GM18870 (cell line): ENCODE results near the gene ASAP3.

Experiments
- ATAC-seq: cut with Tn5 transposase; IDR thresholded peaks from one replicate; pipeline ENCODE4 v1.9.1; 2021; ENCODE audit warnings: moderate library complexity; ENCODE audit not compliant: unreplicated experiment

ASAP3 gene

DNA sequence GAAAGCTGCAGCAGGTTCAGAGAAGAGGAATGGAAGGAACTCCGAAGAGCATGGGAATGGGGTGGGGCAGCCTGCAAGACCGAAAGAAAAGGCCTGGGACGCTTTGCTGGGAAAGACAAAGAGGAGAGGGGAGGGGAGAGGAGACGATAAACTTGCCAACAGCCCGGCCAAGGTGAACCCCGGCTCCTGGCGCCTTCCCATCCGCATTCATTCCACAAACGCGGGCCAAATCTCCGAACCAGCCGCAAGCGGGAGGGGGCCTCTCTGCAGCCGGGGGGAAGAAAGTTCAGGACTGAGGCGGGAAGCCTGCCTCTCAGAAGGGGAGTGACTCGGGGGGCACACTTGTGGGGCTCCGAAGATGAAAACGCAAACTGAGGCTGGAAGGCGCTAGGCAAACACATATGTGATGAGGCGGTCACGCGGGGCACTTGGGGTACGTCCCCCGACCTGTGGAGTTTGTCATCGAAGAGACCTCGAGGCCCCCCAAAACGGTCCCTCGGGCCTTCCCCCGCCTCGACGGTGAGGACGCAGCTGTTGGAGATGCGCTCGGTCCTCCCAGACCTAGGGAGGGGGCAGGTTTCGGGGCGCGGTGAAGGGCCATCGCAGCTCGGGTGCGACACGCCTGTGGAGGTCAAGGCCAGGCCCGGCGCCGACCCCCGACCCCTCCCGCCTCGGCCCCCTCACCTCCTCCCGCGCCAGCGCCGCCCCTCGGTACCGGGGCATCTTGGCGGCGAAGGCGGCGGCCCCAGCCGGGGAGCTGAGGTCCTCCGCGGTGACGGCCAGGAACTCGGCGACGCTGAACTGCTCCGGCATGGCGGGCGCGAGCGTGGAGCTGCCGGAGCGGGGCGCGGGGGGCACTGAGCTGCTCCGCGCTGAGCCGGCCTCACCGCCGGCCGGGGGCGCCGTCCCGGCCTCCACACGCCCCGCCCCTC lies at the start of gene ASAP3:
Gene ASAP3, minus strand, starts transcription at position 859 of the 932 bp plus-strand sequence. Its CDS starts 46 bp downstream, at position 813.
- ATAC-seq: no peak

GRCh38 chr1:23533246-23534023 lies 49.5 kb upstream of the ASAP3 start:
- no peak for ATAC-seq

DNA sequence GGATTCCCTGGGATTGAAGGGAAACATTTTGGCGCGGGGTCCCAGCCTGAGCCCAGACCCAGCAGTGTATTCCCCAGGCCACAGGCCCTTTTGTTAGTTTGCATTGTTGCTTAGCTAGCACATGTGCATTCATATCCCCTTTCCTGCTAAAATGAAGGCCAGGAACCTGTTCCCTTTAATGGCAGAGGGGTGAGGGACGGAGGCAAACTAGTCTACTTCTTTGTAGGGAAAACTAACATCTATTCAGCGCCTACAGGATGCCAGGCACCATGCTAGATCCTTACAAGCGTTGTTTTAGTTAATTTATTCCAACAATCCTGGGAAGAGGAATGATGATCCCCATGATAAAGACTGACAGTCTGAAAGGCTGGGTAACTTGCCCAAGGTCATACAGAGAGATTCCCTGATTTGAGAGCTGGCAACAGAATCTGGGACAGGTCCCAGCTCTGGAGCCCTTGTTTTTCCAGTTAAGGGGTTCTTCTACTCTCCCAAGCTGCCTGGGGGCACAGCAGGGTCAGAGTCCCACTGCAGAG lies 47.6 kb upstream of the ASAP3 start:
- no peak for ATAC-seq

- ATAC-seq: no peak
Measured at GRCh38 chr1:23530747-23531561, 47.0 kb upstream of the ASAP3 start, which contains the start of gene E2F2. Gene E2F2 (minus strand): TSS chr1:23531233. CDS start chr1:23530793, 440 bp downstream.

DNA sequence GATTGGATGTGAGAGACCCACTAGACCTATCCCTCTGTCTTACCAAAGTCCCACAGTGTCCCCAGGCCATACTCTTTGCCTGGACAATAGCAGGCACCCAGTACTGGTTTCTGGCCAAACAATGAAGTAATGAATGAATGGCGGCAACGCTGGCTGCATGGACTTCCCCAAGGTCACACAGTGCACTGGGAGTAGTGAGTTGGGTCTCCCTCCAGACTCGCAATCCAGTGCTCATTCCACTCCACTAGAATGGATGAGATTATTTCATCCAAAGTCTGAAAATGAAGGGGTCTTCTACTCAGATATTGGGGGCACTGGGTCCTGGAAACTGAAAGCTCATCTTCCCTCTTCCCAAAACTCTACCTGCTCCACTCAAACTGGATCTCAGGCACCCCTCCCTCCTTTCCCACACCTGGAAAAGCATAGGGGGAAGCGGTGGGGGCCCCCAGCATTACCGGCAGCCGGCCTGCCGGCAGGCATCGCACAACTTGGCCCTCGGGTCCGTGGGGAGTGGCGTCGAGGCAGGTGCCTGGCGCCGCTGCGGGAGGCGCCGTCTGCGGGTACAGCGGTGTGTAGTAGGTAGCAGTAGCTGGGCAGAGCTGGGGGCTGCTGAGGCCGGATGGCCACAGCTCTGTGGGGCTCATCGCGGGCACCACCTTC lies 46.2 kb upstream of the ASAP3 start:
- ATAC-seq: no peak

DNA sequence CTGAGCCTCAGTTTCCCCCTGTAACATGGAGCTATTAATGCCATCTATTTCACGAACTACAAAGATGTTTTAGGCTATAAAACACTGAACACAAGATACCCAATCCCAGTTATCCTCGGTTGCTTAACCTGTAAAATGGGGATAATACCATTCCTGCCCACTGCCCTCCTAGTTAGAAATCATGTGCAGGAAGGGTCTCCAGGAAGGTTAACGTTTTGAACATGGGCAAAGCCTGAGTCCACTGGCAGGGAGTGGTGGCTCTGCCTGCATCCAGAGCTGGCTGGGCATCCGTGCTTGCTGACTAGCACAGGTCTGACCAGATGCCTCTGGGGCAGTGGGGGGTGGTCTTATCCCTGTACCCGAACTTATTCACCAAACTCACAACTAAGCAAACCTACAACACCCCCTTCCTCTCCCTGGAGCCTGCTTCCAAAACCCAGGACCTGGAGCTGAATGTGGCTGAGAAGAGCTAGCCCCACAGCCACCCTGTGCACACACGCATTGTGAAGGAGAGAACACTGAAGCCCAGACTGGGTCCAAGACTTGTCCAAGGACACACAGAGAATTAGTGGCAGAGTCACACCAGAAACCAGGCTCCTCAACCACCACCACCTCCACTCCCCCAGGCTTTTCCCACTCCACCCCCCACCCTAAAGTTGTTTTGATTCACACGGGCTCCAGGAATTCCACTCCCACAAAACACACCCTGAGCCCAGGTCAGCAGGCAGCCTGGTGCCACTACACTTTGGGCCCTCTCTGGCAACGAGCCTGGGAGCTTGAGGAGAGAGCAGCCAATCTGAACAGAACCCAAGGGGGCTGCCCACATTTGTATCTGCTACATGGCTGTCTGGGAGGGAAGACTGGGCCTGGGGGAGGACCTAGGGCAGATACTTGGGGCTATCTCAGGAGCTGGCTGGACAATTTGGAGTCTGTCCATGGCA lies 45.4 kb upstream of the ASAP3 start:
- ATAC-seq: no peak

DNA sequence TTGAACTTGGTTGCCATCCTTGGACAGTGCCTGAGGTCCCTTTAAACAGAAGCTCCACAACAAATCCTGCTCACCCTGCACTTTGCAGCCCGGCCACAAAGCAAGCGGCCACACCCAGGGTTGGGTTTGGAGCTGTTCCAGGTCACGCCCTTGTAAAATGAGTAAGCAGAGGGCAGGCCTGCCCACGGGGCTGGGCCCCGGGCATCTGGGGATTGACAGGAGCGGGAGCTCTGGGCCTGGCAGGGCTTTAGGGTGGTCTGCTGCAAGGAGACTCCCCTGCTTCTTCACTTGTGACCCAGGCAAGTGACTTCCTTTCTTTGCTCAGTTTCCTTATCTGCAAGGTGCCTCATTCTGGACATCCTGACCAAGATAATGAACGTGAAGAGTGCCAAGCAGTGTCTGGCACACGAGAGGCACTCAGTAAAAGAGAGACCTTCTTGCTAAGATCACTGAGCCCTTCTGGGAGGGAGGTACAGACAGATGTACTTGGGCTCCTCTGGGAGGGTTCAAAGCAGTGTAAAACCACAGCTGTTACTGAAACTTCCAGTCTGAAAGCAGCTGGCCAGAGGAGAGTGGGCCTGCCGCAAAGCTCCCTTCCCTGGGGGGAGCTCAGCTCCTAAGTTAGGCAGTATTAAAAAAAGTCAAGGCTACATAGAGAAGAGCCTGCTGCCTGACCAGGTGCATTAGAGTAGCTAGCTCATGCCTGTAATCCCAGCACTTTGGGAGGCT lies 44.4 kb upstream of the ASAP3 start:
- ATAC-seq: peak; percentile 42

DNA sequence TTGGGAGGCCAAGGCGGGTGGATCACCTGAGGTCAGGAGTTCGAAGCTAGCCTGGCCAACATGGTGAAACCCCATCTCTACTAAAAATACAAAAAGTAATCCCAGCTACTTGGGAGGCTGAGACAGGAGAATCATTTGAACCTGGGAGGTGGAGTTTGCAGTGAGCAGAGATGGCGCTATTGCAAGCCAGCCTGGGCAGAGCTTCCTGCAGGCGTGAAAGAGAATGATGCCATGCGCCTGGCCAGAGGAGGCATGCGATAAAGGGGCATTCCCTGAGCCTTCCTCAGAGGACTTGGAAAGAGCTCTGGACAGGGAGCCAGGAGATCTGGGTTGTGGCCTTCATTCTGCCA lies 43.9 kb upstream of the ASAP3 start:
- ATAC-seq: no peak

DNA sequence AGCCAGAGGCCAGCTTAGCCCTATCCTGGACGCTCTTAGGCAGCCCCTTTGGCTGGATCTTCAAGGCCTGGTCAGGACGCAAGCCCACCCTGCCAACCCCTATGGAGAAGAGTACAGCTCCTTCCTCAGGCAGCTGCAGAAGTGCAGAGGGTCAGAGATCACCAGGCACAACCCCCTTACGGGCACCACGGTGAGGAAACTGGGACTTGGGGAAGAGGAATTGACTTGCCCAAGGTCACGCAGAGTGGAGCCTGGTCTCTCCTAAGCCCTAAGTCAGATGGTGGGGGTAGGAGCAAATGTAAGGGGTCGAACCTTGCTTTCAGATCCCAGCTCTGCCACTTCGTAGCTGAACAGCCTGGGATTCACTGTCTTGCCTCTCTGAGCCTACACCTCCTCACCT lies 43.4 kb upstream of the ASAP3 start:
- ATAC-seq: no peak

- ATAC-seq: no peak
Measured at GRCh38 chr1:23526329-23527041, 42.5 kb upstream of the ASAP3 start.

DNA sequence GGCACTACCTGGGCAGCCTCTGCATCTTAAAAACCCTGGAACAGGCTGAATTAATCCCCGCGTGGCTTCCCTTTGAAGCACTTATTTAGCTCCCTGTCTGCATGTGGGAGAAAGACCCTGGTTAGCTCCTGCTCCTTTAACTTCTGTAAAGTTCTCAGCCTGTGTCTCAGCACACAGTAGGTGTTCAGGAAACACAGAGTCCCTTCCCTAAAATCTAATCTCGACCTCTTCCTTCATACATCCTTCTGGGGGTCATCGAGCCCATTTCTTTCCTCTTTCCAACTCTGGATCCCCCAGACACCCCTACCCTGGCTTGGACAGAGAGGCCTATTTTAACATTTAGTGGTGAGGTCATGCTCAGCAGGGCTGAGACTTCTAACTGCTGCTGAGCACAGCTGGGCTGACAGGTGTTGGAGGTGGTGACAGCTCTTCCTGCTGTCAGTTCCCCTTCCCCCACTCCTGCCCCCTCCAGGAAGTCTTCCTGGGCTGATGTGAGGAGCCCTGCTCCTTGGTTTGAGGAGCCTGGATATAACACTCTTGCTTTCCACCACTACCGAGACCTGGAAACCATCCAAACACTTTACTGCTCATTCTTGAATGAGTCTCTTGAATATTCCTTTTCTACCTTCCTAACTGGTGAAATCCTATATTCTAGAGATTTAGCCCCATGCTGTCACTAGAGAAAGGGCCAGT lies 41.7 kb upstream of the ASAP3 start:
- no peak for ATAC-seq

- no peak for ATAC-seq
Measured at GRCh38 chr1:23524716-23525401, 40.9 kb upstream of the ASAP3 start.

- no peak for ATAC-seq
Measured at GRCh38 chr1:23524163-23524562, 40.2 kb upstream of the ASAP3 start.

GRCh38 chr1:23522244-23522982 lies 38.4 kb upstream of the ASAP3 start:
- no peak for ATAC-seq

DNA sequence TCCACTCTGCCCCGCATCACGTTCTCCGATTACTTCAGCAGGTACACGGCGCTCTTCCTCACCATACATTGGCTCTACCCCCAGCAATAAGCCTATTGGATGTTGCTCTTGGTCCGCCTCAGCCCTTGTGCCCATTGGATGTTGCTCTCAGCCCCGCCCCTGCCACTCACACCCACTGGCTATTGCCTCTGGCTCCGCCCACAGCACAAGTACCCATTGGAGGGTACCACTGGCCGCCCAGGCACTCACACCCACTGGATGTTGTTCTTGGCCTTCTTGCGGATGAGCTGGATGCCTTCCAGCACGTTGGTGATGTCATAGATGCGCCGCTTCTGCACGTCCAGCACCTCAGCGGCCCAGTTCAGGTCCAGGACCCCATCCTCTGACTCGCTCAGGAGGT lies 37.6 kb upstream of the ASAP3 start:
- no peak for ATAC-seq

DNA sequence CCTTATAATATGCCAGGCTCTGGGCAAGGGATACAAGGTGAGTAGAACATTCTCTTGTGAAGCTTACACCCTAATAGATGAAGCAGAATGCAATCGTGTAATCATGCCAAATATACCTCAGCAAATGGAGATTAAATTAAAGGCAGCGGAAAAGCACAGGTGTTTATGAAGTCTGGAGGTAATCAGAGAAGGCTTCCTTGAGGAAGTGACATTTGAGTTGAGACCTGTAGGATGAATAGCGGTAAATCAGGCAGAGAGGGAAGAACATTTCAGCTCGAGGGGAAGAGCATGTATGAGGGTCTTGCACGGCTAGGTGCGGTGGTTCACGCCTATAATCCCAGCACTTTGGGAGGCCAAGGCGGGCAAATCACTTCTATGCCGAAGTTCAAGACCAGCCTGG lies 33.6 kb upstream of the ASAP3 start:
- no peak for ATAC-seq
